SKM-1 (cell line): ENCODE data around the gene MVB12B.

Source experiments
- DNase-seq: peaks from one replicate; lab custom pipeline; 2025; ENCODE audit not compliant: unreplicated experiment; lab: John Stamatoyannopoulos, UW

Gene MVB12B

GRCh38 chr9:126488310-126488709, 161.7 kb downstream of the MVB12B start:
- DNase-seq: no peak

DNA sequence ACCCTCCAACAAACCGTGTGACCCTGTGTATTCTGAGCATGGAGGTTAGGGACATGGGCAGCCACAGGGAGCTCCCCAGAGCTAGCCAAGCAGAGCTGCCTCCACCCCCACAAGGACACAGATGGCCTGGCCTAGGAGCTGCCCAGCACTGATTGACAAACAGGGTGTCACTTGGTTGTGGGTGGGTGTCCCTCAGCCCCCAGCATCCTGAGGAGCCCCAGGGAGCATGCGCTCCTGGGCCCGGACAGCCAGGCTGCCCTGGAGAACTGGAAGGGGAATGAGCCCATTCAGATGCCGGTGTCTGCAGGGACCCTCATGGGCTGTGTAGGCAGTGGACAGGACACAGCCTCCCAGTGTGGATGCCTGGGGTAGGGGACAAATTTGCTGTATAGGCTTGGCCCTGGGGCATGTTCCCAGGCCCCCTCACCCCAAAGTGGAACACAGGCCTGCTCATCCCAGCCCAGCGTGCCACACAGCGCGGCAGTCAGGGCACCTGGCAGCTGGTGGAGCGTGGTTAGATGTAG, 162.3 kb downstream of the MVB12B start:
- no peak for DNase-seq

DNA sequence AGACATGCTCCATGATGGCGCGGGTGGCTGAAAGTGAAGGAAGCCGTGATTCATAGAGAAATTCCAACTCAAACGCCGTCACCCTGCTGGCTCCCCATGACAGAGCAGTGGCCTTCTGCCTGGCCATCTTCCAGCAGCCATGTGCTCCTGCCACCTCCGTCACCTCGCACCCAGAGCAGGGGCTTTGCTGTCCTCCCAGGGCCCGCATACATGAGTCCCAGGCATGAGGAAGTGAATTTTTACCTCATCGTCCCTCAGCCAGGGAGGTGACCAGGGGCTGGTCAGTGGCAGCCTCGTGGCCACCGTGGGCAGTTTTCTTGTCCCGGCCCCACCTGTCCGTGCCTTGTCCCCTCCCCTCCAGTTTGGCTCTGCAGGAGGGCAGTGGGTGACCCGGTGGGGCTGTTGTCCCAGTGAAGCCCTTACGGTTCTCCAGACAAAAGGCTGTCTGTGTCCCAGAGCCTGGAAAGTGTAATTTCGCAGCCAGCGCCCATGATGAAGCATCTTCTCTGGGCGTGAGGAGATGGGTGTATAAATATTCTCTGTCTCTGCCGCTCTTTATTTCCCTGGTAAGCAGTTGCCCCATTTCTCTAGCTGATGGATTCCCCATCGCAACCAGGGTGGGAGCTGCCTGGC, 163.1 kb downstream of the MVB12B start:
- DNase-seq: no peak

DNA sequence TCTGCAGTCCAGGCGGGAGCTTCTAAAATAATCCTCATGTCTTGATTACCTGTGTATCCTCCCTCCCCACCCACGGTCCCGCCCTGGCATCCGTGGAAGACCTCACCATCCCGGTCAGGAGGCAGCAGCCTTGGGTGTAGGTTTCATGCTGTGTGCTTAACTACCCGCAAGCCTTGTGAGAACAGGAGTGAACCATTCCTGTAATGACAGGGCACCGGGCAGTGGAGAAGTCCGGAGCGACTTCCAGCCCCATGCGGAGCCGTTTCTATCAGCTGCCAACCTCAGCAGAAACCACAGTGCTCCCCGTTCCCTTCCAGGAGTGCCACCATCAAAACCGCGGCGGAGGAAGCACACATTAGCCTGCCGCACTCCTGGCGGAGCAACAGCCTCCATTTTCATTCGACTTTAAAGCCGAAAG, 163.6 kb downstream of the MVB12B start:
- DNase-seq: no peak

GRCh38 chr9:126490871-126491567, 164.4 kb downstream of the MVB12B start:
- no peak for DNase-seq

DNA sequence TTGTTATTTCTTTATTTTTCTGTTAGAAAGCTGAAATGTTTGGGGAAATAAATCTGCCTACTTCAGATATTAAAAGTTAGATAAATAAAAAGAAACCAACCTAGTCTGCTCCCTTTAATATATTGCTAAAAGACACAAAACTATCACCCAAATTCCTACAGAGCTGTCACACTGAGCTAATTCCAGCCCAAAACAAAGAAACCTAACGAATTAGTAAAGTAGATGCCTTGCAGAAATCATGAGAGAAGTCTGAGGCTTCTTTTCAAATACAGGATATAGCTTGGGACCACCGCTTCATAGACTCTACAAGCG, 164.9 kb downstream of the MVB12B start:
- DNase-seq: no peak

GRCh38 chr9:126491949-126492348, 165.3 kb downstream of the MVB12B start:
- DNase-seq: no peak

DNA sequence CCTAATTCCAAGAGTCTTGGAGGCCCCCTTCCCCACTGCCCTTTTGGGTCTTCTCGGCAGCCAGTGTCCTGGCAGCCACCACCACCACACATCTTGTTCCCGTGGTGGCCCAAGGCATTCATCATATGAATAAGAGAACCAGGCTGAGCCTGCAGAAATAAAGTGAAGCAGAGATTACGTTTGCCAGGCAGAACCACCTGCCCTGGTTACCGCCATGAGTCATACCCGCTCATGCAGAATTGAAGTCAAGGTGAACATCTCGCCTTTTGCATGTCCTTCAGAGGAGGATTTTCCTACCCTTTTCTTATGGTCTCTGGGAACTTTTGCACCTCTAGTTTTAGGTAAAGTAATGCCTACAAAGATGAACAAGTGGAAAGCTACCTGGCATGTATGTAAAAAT, 167.6 kb downstream of the MVB12B start:
- no peak for DNase-seq

DNA sequence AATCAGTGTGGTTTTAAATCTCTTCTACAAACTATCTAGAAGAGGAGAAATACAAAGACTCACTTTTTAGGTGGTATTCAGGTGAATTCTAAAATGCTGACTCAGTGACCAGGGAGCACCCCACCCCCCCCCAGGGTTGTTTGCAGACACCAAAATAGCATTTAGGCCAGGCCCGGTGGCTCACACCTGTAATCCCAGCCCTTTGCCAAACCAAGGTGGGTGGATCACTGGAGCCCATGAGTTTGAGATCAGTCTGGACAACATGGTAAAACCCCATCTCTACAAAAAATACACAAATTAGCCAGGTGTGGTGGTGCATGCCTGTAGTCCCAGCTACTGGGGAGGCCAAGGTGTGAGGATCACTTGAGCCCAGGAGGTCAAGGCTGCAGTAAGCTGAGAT, 168.1 kb downstream of the MVB12B start:
- DNase-seq: no peak

DNA sequence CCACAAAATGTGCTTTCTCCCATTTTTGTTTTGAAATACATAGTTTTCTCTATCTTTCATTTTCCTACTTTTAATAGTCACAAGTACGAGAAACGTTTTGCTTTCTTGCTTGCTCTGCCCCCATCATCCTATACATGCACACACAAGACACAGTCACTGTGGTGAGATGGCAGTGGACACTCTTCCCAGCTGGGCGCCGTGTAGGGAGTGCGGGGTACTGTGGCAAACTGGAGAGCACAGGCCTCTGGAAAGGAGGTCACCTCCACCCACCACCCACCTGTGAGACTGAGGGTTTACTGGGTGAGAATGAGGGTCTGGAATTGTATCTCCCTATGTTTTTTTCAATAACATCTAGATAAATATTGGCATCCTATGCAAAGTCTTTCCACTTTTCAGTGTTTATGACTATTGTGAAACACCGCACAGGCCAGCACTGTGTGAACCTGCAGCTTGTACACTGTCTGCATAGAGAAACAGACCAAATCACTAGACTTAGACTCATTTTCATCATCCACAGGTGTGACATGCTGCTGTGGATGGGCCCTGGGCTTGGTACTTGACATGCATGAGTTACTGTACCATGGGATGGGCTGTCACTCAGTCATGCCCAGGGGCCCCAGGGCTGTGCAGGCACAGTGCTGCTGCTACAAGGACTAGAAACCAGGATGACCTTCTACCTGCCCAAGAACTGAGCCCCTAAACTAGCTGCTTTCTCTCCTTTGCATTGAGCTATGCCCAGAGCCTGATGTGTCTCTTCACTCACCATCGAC, 169.0 kb downstream of the MVB12B start:
- no peak for DNase-seq

DNA sequence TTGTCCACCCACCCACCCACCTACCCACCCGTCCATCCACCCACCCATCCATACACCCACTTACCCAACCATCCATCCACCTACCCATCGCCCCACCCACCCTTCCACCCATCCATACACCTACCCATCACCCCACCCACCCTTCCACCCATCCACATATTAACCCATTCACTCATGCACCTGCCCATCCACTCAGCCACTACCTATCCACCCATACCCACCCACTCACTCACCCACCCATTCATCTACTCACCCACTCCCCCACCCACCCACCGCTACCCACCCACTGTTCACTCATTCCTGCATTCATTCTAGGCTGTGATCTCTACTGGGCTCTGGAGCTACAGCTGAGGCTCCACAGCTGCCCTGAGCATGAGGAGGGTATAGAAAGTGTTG, 169.6 kb downstream of the MVB12B start:
- DNase-seq: no peak

- DNase-seq: no peak
These were observed 170.4 kb downstream of the MVB12B start for GRCh38 chr9:126496781-126497659.

- DNase-seq: no peak
These were observed 171.1 kb downstream of the MVB12B start for GRCh38 chr9:126497660-126498275.

DNA sequence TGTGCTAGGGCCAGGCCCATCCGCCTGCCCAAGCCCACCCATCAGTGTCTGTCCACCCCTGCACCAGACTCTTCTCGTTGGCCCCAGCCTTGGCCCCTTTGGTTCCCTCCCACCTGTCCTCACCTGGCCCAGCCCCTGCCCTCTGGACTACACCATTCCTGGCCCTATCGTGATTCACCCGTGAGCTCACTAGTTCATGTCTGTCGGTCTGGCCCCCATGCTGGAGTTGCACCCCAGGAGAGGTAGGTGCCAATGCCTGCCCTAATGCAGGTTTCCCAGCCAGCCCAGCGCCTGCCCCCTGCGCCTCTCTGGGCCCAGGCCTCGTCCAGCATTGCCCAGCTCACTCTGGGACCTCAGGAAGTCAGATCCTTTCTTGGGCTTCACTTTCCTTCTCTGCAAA, 171.7 kb downstream of the MVB12B start:
- no peak for DNase-seq

DNA sequence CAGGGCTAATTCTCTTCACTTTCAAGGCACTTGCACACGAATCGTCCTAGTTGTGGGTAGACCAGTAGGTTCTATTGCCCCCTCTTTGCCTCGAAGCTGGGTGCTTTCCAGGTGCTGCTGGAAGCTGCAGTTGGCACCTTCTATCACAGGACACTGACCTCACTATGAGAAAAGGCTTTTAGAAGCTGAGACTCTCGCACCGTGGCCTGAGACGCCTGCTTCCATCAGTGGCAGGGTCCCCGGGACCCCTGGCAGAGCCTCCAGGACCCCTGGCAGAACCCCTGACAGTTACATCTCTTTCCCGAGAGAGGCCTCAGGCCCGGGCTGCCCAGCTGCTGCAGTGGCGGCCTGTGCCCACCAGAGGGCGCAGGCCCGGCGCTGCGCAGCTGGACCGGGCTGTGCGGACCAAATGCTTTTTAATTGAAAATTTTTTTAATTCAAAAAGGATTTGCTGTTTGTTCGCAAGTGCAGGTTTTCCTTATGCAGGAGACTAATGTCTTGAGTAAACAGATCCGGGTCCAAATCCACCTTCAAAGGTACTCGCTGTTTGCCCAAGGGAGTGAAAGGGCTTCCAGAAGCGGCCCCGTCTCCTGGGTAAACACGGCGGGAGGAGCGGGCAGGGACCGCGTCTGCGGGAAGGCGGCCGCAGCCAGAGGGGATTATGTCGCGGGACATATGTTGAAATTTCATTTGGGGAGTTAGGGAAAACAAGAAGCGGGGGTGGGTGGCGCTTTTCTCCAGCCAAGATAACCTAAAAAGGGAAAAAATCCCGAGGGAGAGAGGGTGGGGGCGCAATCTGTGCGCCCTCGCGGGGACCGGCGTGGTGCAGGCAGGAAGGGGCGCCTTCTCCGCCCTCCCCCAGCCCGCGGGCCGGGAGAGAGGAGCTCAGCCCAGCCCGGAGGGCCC, 172.6 kb downstream of the MVB12B start:
- DNase-seq: no peak

DNA sequence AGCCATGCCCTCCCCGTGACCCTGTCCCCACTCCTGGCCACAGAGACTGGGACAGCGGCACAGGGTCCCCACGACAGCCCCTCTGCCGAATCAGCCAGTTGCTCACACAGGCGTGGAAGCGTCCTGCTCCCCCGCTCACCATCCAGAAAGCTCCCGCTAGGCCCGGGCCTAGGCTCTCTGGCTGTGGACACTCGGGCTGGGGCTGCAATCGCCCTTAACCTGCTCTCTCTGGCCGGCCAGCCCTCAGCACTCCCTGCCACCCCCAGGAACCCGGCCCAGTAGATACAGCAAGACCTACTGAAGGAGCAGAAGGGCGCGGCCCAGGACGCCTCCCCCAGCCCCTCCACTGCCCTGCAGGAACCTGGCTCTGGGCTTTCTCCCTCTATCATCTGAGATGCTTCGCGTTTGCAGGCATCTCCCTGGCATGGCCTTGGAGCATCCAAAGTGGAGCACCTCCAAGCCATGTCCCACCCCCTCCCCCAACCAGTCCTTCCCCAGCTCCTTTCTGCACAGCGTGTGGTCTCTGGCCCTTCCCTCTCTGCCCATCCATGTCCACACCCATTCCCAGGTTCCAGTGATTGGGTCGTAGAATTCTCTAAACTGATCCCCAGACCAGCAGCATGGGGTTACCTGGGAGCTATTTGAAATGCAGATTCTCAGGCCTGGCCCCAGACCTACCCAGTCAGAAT, 173.4 kb downstream of the MVB12B start:
- DNase-seq: no peak

- DNase-seq: no peak
These were observed 174.2 kb downstream of the MVB12B start for GRCh38 chr9:126500600-126501382.
